H9 (cell line): ENCODE measurements around the gene LAMC3. TPM values are rescaled to one million over a fixed set of nuclear protein-coding genes. Genes with fewer than 3 reads are reported as not detected.

Source experiments
- DNase-seq: peaks from one replicate; pipeline ENCODE4 v3.0.0-alpha.2; 2017
- H2AFZ ChIP-seq: one replicate; pipeline ENCODE4 v1.6.1; 2013; ENCODE audit warnings: mild to moderate bottlenecking, low read length, control low read depth, moderate library complexity
- H2AK5ac ChIP-seq: 2 replicates; pipeline ENCODE4 v1.6.1; 2013; ENCODE audit warnings: low read length, control low read depth, mixed read lengths; ENCODE audit not compliant: insufficient read length
- H2BK120ac ChIP-seq: one replicate; pipeline ENCODE4 v1.6.1; 2013; ENCODE audit warnings: low read depth, mild to moderate bottlenecking, low read length, control low read depth, inconsistent platforms; ENCODE audit not compliant: poor library complexity, severe bottlenecking
- H2BK12ac ChIP-seq: 2 replicates; pipeline ENCODE4 v1.6.1; 2013; ENCODE audit warnings: low read length, control low read depth, mixed read lengths, low read depth; ENCODE audit not compliant: insufficient read length
- H2BK15ac ChIP-seq: 2 replicates; pipeline ENCODE4 v1.6.1; 2013; ENCODE audit warnings: low read depth, low read length, control low read depth
- H2BK20ac ChIP-seq: one replicate; pipeline ENCODE4 v1.6.1; 2013; ENCODE audit warnings: low read depth, mild to moderate bottlenecking, low read length, control low read depth, inconsistent platforms; ENCODE audit not compliant: poor library complexity, severe bottlenecking
- H2BK5ac ChIP-seq: 2 replicates; pipeline ENCODE4 v1.6.1; 2013; ENCODE audit warnings: low read length, control low read depth, mixed read lengths; ENCODE audit not compliant: insufficient read length
- H3K14ac ChIP-seq: 2 replicates; pipeline ENCODE4 v1.6.1; 2013; ENCODE audit warnings: low read length, control low read depth; ENCODE audit not compliant: insufficient read depth
- H3K18ac ChIP-seq: 2 replicates; pipeline ENCODE4 v1.6.1; 2013; ENCODE audit warnings: low read depth, mild to moderate bottlenecking, mixed read lengths, low read length, control low read depth; ENCODE audit not compliant: insufficient read length
- H3K23ac ChIP-seq: 2 replicates; pipeline ENCODE4 v1.6.1; 2013; ENCODE audit warnings: low read length, control low read depth, mixed read lengths, low read depth; ENCODE audit not compliant: insufficient read length
- H3K23me2 ChIP-seq: 2 replicates; pipeline ENCODE4 v1.6.1; 2013; ENCODE audit warnings: low read depth, mild to moderate bottlenecking, mixed read lengths, low read length, control low read depth; ENCODE audit not compliant: insufficient read length, poor library complexity, severe bottlenecking
- H3K27ac ChIP-seq: 2 replicates; pipeline ENCODE4 v1.5.1; 2013; ENCODE audit warnings: low read length, control low read depth, mixed read lengths, low read depth; ENCODE audit not compliant: insufficient read length
- H3K27me3 ChIP-seq: 2 replicates; pipeline ENCODE4 v1.6.1; 2013; ENCODE audit warnings: low read length, control low read depth, inconsistent platforms; ENCODE audit not compliant: insufficient read depth
- H3K4ac ChIP-seq: 2 replicates; pipeline ENCODE4 v1.6.1; 2013; ENCODE audit warnings: low read depth, mild to moderate bottlenecking, control low read depth, inconsistent platforms, low read length, moderate library complexity
- H3K4me1 ChIP-seq: 2 replicates; pipeline ENCODE4 v1.6.1; 2013; ENCODE audit warnings: low read length, control low read depth, inconsistent platforms; ENCODE audit not compliant: insufficient read depth
- H3K4me2 ChIP-seq: 2 replicates; pipeline ENCODE4 v1.6.1; 2013; ENCODE audit warnings: low read length, control low read depth, mixed read lengths; ENCODE audit not compliant: insufficient read length, insufficient read depth
- H3K56ac ChIP-seq: 2 replicates; pipeline ENCODE4 v1.6.1; 2013; ENCODE audit warnings: low read depth, mild to moderate bottlenecking, mixed read lengths, low read length, control low read depth; ENCODE audit not compliant: insufficient read length
- H3K79me1 ChIP-seq: 2 replicates; pipeline ENCODE4 v1.6.1; 2013; ENCODE audit warnings: low read depth, mild to moderate bottlenecking, moderate library complexity, low read length, control low read depth, inconsistent platforms; ENCODE audit not compliant: insufficient read depth, poor library complexity, severe bottlenecking
- H3K79me2 ChIP-seq: 2 replicates; pipeline ENCODE4 v1.6.1; 2013; ENCODE audit warnings: low read length, control low read depth, inconsistent platforms; ENCODE audit not compliant: insufficient read depth
- H3K9ac ChIP-seq: 2 replicates; pipeline ENCODE4 v1.6.1; 2013; ENCODE audit warnings: low read length, control low read depth, mixed read lengths; ENCODE audit not compliant: insufficient read length; ENCODE audit errors: extremely low read depth
- H3K9me3 ChIP-seq: one replicate; pipeline ENCODE4 v1.6.1; 2013; ENCODE audit warnings: low read depth, low read length, inconsistent platforms; ENCODE audit not compliant: control insufficient read depth
- H3T11ph ChIP-seq: one replicate; pipeline ENCODE4 v1.6.1; 2013; ENCODE audit warnings: mild to moderate bottlenecking, low read length, control low read depth, inconsistent platforms
- H4K20me1 ChIP-seq: one replicate; pipeline ENCODE4 v1.6.1; 2013; ENCODE audit not compliant: control insufficient read depth, insufficient read length, insufficient read depth
- H4K5ac ChIP-seq: 2 replicates; pipeline ENCODE4 v1.6.1; 2013; ENCODE audit warnings: low read depth, mild to moderate bottlenecking, mixed read lengths, low read length, control low read depth; ENCODE audit not compliant: insufficient read length
- H4K8ac ChIP-seq: replicated peaks from 2 replicates; pipeline ENCODE4 v1.6.1; 2013; ENCODE audit warnings: low read length, control low read depth, mixed read lengths, low read depth; ENCODE audit not compliant: insufficient read length
- H4K91ac ChIP-seq: 2 replicates; pipeline ENCODE4 v1.6.1; 2013; ENCODE audit warnings: low read depth, mild to moderate bottlenecking, moderate library complexity, mixed read lengths, low read length, control low read depth; ENCODE audit not compliant: insufficient read length
- H3K27ac Mint-ChIP-seq, 3 experiments: 2 replicates in 2 of 3; 3 replicates in 1 of 3; pipeline ENCODE4 v1.8.0; 2020 to 2021; ENCODE audit warnings: mixed read lengths in 3 of 3, mild to moderate bottlenecking in 1 of 3, moderate library complexity in 1 of 3
- H3K27me3 Mint-ChIP-seq: 2 replicates; pipeline ENCODE4 v1.8.0; 2021; ENCODE audit warnings: low read depth, mild to moderate bottlenecking, moderate library complexity, mixed read lengths
- H3K36me3 Mint-ChIP-seq, 3 experiments: 2 replicates in 2 of 3; 3 replicates in 1 of 3; pipeline ENCODE4 v1.8.0; 2020 to 2021; ENCODE audit warnings: low read depth in 3 of 3, mixed read lengths in 3 of 3; ENCODE audit not compliant: insufficient read depth in 1 of 3
- H3K4me1 Mint-ChIP-seq, 2 experiments: 2 replicates each; pipeline ENCODE4 v1.8.0; 2020; ENCODE audit warnings: mixed read lengths in 2 of 2
- H3K4me3 Mint-ChIP-seq, 2 experiments: 2 replicates in 1 of 2; 3 replicates in 1 of 2; pipeline ENCODE4 v1.8.0; 2020 to 2021; ENCODE audit warnings: mild to moderate bottlenecking in 2 of 2, mixed read lengths in 2 of 2, moderate library complexity in 1 of 2
- H3K9me3 Mint-ChIP-seq, 2 experiments: 2 replicates in 1 of 2; 3 replicates in 1 of 2; pipeline ENCODE4 v1.8.0; 2020; ENCODE audit warnings: mild to moderate bottlenecking in 2 of 2, mixed read lengths in 2 of 2, moderate library complexity in 1 of 2
- total RNA-seq: library from RNA; stranded (reverse); gene quantifications from 2 replicates; pipeline ENCODE4 v1.2.1, GENCODE V29; 2021
- TF ChIP-seq, protein P1 (sequence below): fragments of 200-600 bp; sonication (generic); conservative IDR thresholded peaks from 3 replicates; pipeline ENCODE4 v1.8.0; 2021; ENCODE audit warnings: antibody characterized with exemption, mild to moderate bottlenecking

Gene LAMC3
- total RNA-seq, 1 experiment from 2014 or later: 21.7 TPM

GRCh38 chr9:131042666-131043065 is 33.7 kb downstream of the LAMC3 start:
- no peak overlapping the region for H4K91ac ChIP-seq
- H4K20me1 ChIP-seq: no peaks in the 10 kb centered on the region
- no peak overlapping the region for H4K8ac ChIP-seq
- no peak overlapping the region for H3K18ac ChIP-seq
- H3K27me3 ChIP-seq: no peaks in the 10 kb centered on the region
- no peak overlapping the region for H2AFZ ChIP-seq
- H3T11ph ChIP-seq: no peak overlapping the region
- no peak overlapping the region for H2BK20ac ChIP-seq
- TF ChIP-seq, protein P1, sequence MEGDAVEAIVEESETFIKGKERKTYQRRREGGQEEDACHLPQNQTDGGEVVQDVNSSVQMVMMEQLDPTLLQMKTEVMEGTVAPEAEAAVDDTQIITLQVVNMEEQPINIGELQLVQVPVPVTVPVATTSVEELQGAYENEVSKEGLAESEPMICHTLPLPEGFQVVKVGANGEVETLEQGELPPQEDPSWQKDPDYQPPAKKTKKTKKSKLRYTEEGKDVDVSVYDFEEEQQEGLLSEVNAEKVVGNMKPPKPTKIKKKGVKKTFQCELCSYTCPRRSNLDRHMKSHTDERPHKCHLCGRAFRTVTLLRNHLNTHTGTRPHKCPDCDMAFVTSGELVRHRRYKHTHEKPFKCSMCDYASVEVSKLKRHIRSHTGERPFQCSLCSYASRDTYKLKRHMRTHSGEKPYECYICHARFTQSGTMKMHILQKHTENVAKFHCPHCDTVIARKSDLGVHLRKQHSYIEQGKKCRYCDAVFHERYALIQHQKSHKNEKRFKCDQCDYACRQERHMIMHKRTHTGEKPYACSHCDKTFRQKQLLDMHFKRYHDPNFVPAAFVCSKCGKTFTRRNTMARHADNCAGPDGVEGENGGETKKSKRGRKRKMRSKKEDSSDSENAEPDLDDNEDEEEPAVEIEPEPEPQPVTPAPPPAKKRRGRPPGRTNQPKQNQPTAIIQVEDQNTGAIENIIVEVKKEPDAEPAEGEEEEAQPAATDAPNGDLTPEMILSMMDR: no peak
- H3K4me2 ChIP-seq: no peak overlapping the region
- no peak overlapping the region for H3K27ac ChIP-seq
- no peak overlapping the region for H3K14ac ChIP-seq
- no peak overlapping the region for H2BK12ac ChIP-seq
- no peaks in the 10 kb centered on the region for H3K9me3 ChIP-seq
- H2BK5ac ChIP-seq: no peak overlapping the region
- H3K56ac ChIP-seq: no peak overlapping the region
- H3K23ac ChIP-seq: no peak overlapping the region
- Mint-ChIP-seq H3K27me3 (no peaks in the 10 kb centered on the region), H3K9me3 (no peaks in the 10 kb centered on the region), H3K36me3 (peaks cover 0 to 4% (median 0%) of the 10 kb centered on the region in 3 experiments; a peak in 2 of 7 replicates), H3K27ac (no peak overlapping the region), H3K4me1 (no peaks in the 10 kb centered on the region), H3K4me3 (no peak overlapping the region)
- H3K4me1 ChIP-seq: no peaks in the 10 kb centered on the region
- H3K9ac ChIP-seq: no peak overlapping the region
- no peaks in the 10 kb centered on the region for H3K79me1 ChIP-seq
- no peak overlapping the region for H4K5ac ChIP-seq
- H3K4ac ChIP-seq: no peak overlapping the region
- no peaks in the 10 kb centered on the region for H3K79me2 ChIP-seq
- no peak for DNase-seq
- no peak overlapping the region for H2AK5ac ChIP-seq
- no peak overlapping the region for H2BK15ac ChIP-seq
- no peak overlapping the region for H2BK120ac ChIP-seq
- H3K23me2 ChIP-seq: no peaks in the 10 kb centered on the region
